NCI-H187 treated with DMSO at 0.1 percent for 48 hours (cell line): ENCODE data around the gene BNIP3.
"Not testable (repeated sequence)": the region's sequence is repeated elsewhere in the genome, so short reads cannot be mapped to it uniquely, and the experiment has no call there.

Source experiments
- DNase-seq: peaks from one replicate; lab custom pipeline; 2025; lab: John Stamatoyannopoulos, UW

BNIP3 gene

DNA sequence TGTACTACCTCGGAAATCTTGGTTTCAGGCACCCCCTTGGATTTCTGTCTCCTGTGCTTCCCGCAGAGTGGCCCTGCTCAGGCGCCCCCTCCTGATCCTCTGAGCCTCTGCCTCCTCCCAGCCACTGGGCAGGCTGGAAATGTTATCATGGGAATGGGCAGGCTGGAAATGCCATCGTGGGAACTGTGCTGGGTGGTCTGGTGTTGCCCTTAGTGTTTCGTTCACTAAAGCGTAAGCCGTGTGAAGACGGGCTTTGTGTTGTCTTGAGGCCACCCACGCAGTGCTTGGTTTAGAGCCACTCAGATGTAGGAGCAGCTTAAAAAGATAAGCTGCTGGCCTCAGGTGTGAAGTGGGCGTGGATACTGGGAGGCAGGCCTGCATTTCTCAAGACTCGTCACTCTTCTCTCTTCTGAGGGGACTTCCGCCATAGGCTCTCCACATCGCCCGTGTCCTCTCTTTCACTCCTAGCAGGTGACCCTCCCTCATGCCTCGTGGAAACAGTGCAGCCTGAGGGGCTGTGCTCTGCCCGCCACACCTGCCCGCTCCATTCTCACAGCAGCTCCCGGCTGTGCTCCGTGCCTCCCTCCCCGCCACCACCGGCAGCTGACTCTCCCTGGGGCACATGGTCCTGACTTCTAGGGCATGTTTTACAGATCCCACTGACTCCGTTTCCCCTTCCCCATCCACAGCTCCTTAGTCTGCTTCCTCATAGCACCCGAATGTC, 52.4 kb downstream of the BNIP3 start:
- DNase-seq: no peak

DNA sequence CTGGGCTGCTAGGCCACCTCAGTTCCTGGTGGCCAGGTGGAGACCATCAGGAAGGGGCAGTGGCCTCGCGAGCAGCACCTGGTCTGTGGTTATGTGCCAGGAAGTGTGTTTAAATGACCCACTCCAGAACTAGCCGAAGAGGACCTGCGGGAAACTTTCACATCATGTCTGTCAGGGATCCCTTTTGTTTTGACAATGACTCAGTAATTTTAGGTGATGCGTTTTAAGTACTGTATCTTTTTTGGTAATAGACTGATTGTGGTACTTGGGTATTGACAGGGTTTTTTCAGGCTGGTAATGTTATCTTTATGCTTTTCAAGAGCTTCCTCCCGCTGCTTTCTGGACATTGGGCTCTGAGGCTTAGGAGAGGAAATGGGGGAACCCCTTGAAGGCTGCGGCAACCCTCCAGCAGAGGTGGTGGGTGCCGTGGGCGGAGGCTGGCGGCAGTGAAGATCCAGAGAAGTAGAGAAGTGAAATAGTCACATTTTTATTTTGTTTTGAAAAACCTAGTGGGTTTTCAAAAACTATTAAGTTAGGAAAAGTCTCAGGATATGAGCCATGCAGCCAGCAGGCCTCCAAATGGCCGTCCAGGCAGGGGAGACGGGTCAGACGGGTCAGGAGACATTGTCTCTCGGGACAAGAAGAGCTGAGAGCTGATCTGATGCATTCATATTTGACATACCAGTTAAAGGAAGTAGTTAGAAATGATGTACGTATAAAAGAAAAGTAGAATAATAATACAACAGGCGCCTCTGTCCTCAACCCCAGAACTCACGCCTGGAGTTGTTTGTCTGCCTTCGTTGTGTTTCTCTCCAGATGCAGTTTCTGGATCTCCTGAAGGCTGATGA, 53.3 kb downstream of the BNIP3 start:
- no peak for DNase-seq

DNA sequence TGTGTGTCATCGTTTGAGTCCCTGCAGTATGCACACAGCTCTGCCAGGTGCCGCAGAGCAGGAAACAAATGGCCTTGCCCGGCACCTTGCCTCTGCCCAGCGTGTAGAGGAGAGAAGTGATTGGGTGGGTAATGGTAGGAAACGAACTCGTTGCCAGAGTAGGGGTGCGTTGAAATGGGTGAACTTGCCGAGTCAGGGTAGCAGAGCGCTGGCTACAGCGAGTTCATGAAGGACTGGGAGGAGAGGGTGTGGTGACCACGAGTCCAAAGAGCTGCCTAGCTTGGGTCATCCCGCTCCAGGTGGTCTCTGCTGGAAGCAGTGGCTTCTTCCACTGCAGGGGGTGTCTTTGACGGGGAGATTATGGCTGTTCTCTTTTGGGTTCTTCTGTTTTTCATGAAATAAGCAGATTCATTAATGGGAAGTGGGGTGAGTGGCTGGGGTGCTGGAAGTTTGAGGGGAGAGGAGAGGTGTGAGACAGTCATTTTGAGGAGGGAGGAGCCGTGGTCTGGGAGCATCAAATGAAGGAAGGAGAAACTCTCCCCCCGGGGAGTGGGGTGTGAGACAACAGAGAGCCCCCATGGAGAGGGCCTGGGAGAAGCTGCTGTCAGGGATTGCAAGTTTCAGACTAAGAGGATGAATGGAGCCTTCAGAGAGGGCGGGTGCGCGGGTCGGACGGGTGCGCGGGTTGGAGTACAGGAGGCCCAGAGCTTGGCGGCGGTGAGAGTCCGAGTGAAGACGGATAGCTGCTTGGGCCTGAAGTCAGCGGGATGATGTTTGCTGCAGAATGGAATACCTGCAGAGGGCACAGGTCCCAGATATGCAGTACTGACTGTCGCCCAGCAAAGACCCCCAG, 54.8 kb downstream of the BNIP3 start:
- no peak for DNase-seq

DNA sequence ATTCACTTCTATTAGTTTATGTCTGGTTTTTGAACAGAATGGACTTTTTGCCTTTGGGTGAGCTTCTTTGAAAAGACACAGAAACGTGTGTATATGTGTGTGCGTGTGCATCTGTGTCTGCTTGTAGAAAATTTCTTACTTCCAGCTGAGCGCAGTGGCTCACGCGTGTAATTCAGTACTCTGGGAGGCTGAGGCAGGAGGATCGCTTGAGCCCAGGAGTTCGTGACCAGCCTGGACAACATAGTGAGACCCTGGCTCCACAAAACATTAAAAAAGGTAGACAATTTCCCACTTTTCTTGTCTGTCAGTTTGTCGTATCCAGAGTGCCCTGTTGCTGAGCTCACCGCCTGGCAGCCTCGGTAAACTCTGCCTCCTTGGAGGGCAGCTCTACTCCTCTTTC, 55.5 kb downstream of the BNIP3 start:
- no peak for DNase-seq

DNA sequence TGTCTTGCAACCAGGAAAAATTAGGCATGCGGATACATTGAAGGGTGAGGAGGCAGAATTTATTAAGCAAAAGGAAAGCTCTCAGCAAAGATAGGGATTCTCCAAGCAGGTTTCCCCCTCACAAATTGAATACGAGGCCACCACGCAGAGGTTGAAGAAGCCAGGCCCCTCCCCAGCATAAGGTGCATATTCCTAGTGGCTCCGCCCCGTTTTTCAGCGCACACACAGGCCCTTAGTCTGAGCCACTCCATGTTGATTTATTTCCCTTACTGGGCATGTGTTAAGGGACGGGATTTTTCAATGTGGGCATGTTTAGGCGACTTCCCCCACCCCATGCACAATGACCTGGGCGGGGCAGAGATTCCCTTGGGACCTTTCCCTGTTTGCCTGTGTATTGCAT, 56.0 kb downstream of the BNIP3 start:
- no peak for DNase-seq

DNA sequence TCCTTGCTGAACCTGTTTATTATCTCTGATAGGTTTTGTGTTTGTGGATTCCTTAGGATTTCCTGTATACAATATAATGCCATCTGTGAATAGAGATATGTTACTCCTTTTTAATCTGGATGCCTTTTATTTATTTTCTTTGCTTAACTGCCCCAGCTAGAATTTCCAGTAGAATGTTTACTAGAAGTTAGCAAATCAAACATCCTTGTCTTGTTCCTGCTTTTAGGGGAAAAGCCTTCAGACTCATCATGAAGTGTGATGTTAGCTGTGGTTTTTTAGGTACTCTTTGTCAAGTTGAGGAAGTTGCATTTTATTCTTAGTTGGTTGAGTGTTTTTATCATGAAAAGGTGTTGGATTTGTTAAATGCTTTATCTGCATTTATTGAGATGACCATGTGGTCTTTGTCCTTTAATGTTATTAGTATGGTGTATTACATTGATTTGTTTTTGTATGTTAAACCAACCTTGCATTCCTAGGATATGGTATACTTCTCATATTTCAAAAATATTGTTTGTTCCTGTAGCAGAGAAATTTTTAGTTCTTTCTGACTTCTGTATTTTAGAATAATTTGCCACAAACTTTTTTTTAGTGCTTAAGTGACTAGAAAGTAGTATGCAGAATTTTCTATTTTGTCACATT, 56.6 kb downstream of the BNIP3 start:
- DNase-seq: no peak

DNA sequence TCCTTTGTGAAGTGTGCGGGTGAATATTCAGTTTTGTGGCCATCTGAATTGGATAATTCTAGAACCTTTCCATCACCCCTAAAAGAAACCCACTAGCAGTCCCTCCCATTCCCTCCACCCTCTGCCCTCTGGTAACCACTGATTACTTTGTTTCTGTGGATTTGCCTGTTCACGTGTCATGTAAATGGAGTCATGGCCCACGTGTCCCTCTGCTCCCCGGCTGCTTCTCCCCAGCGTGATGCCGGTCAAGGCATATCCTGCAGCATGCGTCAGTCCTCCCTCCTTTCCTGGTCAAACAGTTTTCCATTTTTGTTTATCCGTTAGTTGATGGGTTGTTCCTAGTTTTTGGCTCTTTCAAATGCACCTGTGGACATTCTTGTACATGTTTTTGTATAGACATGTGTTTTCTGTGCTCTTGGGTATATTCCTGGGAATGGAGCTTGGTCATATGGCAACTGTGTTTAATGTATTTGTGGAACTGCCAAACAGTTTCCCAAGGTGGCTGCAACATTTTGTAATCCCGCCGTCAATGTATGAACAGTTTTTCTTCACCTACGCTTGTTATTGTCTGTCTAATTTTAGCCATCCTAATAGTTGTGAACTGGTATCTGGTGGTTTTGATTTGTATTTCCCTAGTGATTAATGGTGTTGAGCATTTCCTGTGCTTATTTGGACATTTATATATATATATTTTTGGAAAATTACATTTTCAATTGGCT, 58.5 kb downstream of the BNIP3 start:
- DNase-seq: no peak

DNA sequence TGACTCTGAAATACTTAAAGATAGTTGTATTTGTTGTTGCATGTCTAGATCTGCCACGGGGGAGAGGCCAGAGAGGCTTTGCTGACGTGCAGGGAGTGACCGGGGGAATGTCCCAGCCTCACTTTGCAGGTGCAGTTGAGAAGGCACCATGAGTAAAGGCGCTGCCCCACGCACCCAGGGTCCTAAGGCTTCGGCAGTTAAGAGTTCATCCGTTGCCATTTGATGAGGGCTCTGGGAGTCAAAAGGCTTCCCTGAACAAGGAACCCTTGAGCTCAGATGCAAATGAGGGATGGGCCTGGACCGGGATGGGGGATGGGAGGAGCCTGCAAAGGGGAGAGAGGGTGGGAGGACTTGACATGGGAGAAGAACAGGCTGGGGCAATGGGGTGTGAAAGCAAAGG, 60.5 kb downstream of the BNIP3 start:
- no peak for DNase-seq

DNA sequence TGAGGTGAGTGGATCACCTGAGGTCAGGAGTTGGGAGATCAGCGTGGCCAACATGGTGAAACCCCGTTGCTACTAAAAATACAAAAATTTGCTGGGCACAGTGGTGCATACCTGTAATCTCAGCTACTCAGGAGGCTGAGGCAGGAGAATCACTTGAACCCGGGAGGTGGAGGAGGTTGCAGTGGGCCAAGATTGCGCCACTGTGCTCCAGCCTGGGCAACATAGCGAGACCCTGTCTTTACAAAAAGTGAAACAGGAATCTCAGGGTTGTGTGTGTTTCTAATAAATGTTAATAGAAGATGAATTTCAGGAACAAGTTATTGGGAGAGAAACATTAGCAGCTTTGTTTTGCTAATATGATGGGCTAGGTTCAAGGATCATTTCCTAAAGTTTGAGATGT, 61.0 kb downstream of the BNIP3 start:
- no peak for DNase-seq

DNA sequence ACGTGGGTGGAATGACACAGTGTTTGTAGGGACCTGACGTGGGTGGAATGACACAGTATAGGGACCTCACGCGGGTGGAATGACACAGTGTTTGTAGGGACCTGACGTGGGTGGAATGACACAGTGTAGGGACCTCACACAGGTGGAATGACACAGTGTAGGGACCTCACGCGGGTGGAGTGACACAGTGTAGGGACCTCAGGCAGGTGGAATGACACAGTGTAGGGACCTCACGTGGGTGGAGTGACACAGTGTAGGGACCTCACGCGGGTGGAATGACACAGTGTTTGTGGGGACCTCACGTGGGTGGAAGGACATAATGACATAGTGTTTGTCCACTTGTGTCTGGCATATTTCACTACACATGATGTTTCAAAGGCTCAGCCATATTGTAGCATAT, 61.6 kb downstream of the BNIP3 start:
- no peak for DNase-seq

DNA sequence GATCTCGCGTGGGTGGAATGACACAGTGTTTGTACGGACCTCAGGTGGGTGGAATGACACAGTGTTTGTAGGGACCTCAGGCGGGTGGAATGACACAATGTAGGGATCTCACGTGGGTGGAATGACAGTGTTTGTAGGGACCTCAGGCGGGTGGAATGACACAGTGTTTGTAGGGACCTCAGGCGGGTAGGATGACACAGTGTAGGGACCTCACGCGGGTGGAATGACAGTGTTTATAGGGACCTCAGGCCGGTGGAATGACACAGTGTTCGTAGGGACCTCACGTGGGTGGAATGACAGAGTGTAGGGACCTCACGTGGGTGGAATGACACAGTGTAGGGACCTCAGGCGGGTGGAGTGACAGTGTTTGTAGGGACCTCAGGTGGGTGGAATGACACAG, 62.3 kb downstream of the BNIP3 start:
- DNase-seq: not testable (repeated sequence)
